HCT116 (cell line): Measurements from ENCODE around the gene CDK14. TPM values are rescaled to one million over a fixed set of nuclear protein-coding genes. Genes with fewer than 3 reads are reported as not detected.

Source experiments
- ATAC-seq: fragments of 200-7000 bp; cut with Tn5 transposase; 2 replicates; pipeline ENCODE4 v1.9.1; 2020; ENCODE audit warnings: mild to moderate bottlenecking, moderate library complexity
- BruUV-seq: library from RNA; stranded (reverse); fragments of 400-500 nt; replicated peaks from 2 replicates; lab custom pipeline; 2021; lab: Mats Ljungman, UMichigan
- CTCF ChIA-PET: fragments of 300-600 bp; sonication (Branson Sonifier 250); formaldehyde crosslinking; loops from one replicate; lab custom pipeline; 2021; ENCODE audit warnings: antibody characterized with exemption; lab: Charles Lee
- POLR2A ChIA-PET: fragments of 300-600, 350-600 bp; sonication (Branson Sonifier 250); formaldehyde crosslinking; loops from one replicate; lab custom pipeline; 2021; ENCODE audit warnings: antibody characterized with exemption; lab: Charles Lee
- RAD21 ChIA-PET, 2 experiments: fragments of 300-600 bp; sonication (Branson Sonifier 250); formaldehyde crosslinking; loops; one replicate each; lab custom pipeline; 2023; ENCODE audit warnings: low total read pairs in 2 of 2; ENCODE audit not compliant: uncharacterized antibody in 2 of 2, unreplicated experiment in 2 of 2, low non-redundant PET in 1 of 2; lab: Charles Lee
- DNase-seq: peaks from one replicate; pipeline ENCODE4 v3.0.0-alpha.2; 2010; ENCODE audit warnings: low read depth, low spot score
- H2AFZ ChIP-seq: fragments of 200-600 bp; shearing (Covaris generic), sonication (generic); 2 replicates; pipeline ENCODE4 v1.6.1; 2017; ENCODE audit warnings: low read depth, mixed run types, mixed read lengths, antibody characterized with exemption, low read length; ENCODE audit not compliant: poor library complexity, severe bottlenecking
- H3K27ac ChIP-seq: 2 replicates; pipeline ENCODE4 v1.5.1; 2012; ENCODE audit warnings: low read depth, low read length
- H3K27me3 ChIP-seq: fragments of 200-600 bp; sonication (generic); 2 replicates; pipeline ENCODE4 v1.6.1; 2016; ENCODE audit warnings: mixed run types, low read length, mixed read lengths; ENCODE audit not compliant: insufficient read depth
- H3K36me3 ChIP-seq, 2 experiments: fragments of 200-500 bp in 1 of 2; fragments of 200-600 bp in 1 of 2; sonication (Bioruptor generic) in 1 of 2; sonication (generic) in 1 of 2; 2 replicates each; pipeline versions ENCODE4 v1.5.1 to v1.6.1; 2014 to 2016; ENCODE audit warnings: low read length in 2 of 2, inconsistent platforms in 1 of 2, mixed read lengths in 1 of 2, mixed run types in 1 of 2; ENCODE audit not compliant: insufficient read depth in 2 of 2, control insufficient read depth in 1 of 2
- H3K4me1 ChIP-seq, 2 experiments: fragments of 200-600 bp in 1 of 2; sonication (generic) in 1 of 2; 2 replicates each; pipeline versions ENCODE4 v1.5.1 to v1.6.1; 2012 to 2017; ENCODE audit warnings: low read length in 2 of 2, inconsistent platforms in 1 of 2, mild to moderate bottlenecking in 1 of 2, mixed read lengths in 1 of 2, mixed run types in 1 of 2, moderate library complexity in 1 of 2; ENCODE audit not compliant: insufficient read depth in 2 of 2, control insufficient read depth in 1 of 2
- H3K4me2 ChIP-seq: fragments of 200-600 bp; sonication (generic); 2 replicates; pipeline ENCODE4 v1.6.1; 2017; ENCODE audit warnings: mixed run types, low read length, mixed read lengths
- H3K4me3 ChIP-seq, 2 experiments: fragments of 200-600 bp in 1 of 2; sonication (generic) in 1 of 2; replicated peaks in 1 of 2; 2 replicates each; pipeline ENCODE4 v1.5.1; 2011 to 2016; ENCODE audit warnings: low read length in 2 of 2, control low read depth in 1 of 2, low read depth in 1 of 2, mild to moderate bottlenecking in 1 of 2, mixed read lengths in 1 of 2, mixed run types in 1 of 2
- H3K79me2 ChIP-seq: fragments of 200-600 bp; sonication (generic); 2 replicates; pipeline ENCODE4 v1.6.1; 2017; ENCODE audit warnings: mild to moderate bottlenecking, mixed run types, low read length, moderate library complexity, mixed read lengths; ENCODE audit not compliant: insufficient read depth
- H3K9ac ChIP-seq: fragments of 200-600 bp; sonication (generic); 2 replicates; pipeline ENCODE4 v1.6.1; 2016; ENCODE audit warnings: low read length, mixed read lengths
- H3K9me2 ChIP-seq: fragments of 200-600 bp; sonication (generic), shearing (Covaris generic); 2 replicates; pipeline ENCODE4 v1.6.1; 2017; ENCODE audit warnings: mixed run types, mild to moderate bottlenecking, moderate library complexity; ENCODE audit not compliant: insufficient read depth
- H3K9me3 ChIP-seq, 2 experiments: fragments of 200-500 bp in 1 of 2; fragments of 200-600 bp in 1 of 2; sonication (Bioruptor generic) in 1 of 2; sonication (generic) in 1 of 2; 2 replicates each; pipeline ENCODE4 v1.6.1; 2014 to 2017; ENCODE audit warnings: low read length in 2 of 2, mixed read lengths in 2 of 2, inconsistent platforms in 1 of 2, low read depth in 1 of 2, mild to moderate bottlenecking in 1 of 2, mixed run types in 1 of 2, moderate library complexity in 1 of 2; ENCODE audit not compliant: control insufficient read depth in 1 of 2, insufficient read depth in 1 of 2
- H4K20me1 ChIP-seq: fragments of 200-600 bp; sonication (generic), shearing (Covaris generic); 2 replicates; pipeline ENCODE4 v1.6.1; 2017; ENCODE audit warnings: mixed run types, mild to moderate bottlenecking, moderate library complexity; ENCODE audit not compliant: insufficient read depth
- ATF3 ChIP-seq: IDR thresholded peaks from 2 replicates; pipeline ENCODE4 v1.6.1; 2012
- CBX3 ChIP-seq: IDR thresholded peaks from 2 replicates; pipeline ENCODE4 v1.6.1; 2012; ENCODE audit warnings: low read depth
- CEBPB ChIP-seq: IDR thresholded peaks from 2 replicates; pipeline ENCODE4 v1.6.1; 2012; ENCODE audit warnings: low read depth
- CTCF ChIP-seq, 3 experiments: fragments of 200-600 bp in 1 of 3; sonication (generic) in 1 of 3; IDR thresholded peaks in 2 of 3; conservative IDR thresholded peaks in 1 of 3; 2 replicates each; pipeline ENCODE4 v1.5.1; 2012 to 2017; ENCODE audit warnings: low read depth in 2 of 3, low read length in 2 of 3, antibody characterized with exemption in 1 of 3, borderline replicate concordance in 1 of 3, control low read depth in 1 of 3, mild to moderate bottlenecking in 1 of 3, mixed read lengths in 1 of 3, mixed run types in 1 of 3, moderate library complexity in 1 of 3; ENCODE audit not compliant: insufficient read depth in 1 of 3
- EGR1 ChIP-seq: IDR thresholded peaks from 2 replicates; pipeline ENCODE4 v1.6.1; 2012; ENCODE audit warnings: low read depth
- ELF1 ChIP-seq: IDR thresholded peaks from 2 replicates; pipeline ENCODE4 v1.6.1; 2012; ENCODE audit warnings: low read depth, borderline replicate concordance
- EZH2 ChIP-seq: fragments of 200-600 bp; sonication (generic); IDR thresholded peaks from 2 replicates; pipeline ENCODE4 v1.6.1; 2017; ENCODE audit warnings: antibody characterized with exemption, mixed run types
- MAX ChIP-seq: IDR thresholded peaks from 2 replicates; pipeline ENCODE4 v1.6.1; 2012
- POLR2A ChIP-seq: IDR thresholded peaks from 2 replicates; pipeline ENCODE4 v1.7.0; 2011; ENCODE audit warnings: borderline replicate concordance; ENCODE audit not compliant: insufficient read depth, insufficient read length; ENCODE audit errors: extremely low read depth
- POLR2AphosphoS5 ChIP-seq: IDR thresholded peaks from 2 replicates; pipeline ENCODE4 v1.6.1; 2011; ENCODE audit warnings: mild to moderate bottlenecking, low read depth, low read length, moderate library complexity
- RAD21 ChIP-seq: IDR thresholded peaks from 2 replicates; pipeline ENCODE4 v1.6.1; 2012; ENCODE audit warnings: low read depth, mild to moderate bottlenecking
- REST ChIP-seq: IDR thresholded peaks from 2 replicates; pipeline ENCODE4 v1.6.1; 2012; ENCODE audit warnings: low read depth
- SIN3A ChIP-seq: IDR thresholded peaks from 2 replicates; pipeline ENCODE4 v1.6.1; 2012; ENCODE audit warnings: low read depth
- SP1 ChIP-seq: IDR thresholded peaks from 2 replicates; pipeline ENCODE4 v1.6.1; 2012; ENCODE audit warnings: low read depth
- SRF ChIP-seq: IDR thresholded peaks from 2 replicates; pipeline ENCODE4 v1.6.1; 2012; ENCODE audit warnings: low read depth
- TCF7L2 ChIP-seq: IDR thresholded peaks from 2 replicates; pipeline ENCODE4 v1.7.0; 2011; ENCODE audit warnings: borderline replicate concordance, inconsistent platforms; ENCODE audit not compliant: insufficient read depth, insufficient read length; ENCODE audit errors: extremely low read depth
- ZNF274 ChIP-seq: fragments of 200-500 bp; sonication (Bioruptor generic); IDR thresholded peaks from 2 replicates; pipeline ENCODE4 v1.6.1; 2014; ENCODE audit warnings: mild to moderate bottlenecking, low read depth, low read length, inconsistent platforms
- intact Hi-C: fragments of 100-400 bp; cut with micrococcal nuclease; formaldehyde crosslinking; loops from 2 replicates; pipeline ENCODE4 v1.10.0; 2022
- total RNA-seq: library from RNA; stranded (reverse); gene quantifications from one replicate; pipeline ENCODE4 v1.2.1, GENCODE V29; 2021; ENCODE audit not compliant: unreplicated experiment

Gene CDK14
- total RNA-seq, 1 experiment from 2014 or later, result 10.2 TPM

- Histone ChIP-seq H4K20me1 (no peaks in the 10 kb centered on the region), H3K4me3 (no peak overlapping the region), H2AFZ (no peak overlapping the region), H3K9ac (no peak overlapping the region), H3K4me2 (no peak overlapping the region), H3K9me3 (no peaks in the 10 kb centered on the region), H3K27ac (no peak overlapping the region), H3K36me3 (no peaks in the 10 kb centered on the region), H3K27me3 (no peaks in the 10 kb centered on the region), H3K4me1 (no peaks in the 10 kb centered on the region), H3K79me2 (no peaks in the 10 kb centered on the region), H3K9me2 (no peaks in the 10 kb centered on the region)
- CTCF ChIA-PET, result no interaction called here
- ATAC-seq (no peak), DNase-seq (no peak)
- RAD21 ChIA-PET, result no interaction called here
- POLR2A ChIA-PET, result no interaction called here
- BruUV-seq, result no TSS peak
- intact Hi-C loops, result no loop called here
- no peak for TF ChIP-seq ATF3
- TF ChIP-seq SIN3A, result no peak
Observed at GRCh38 chr7:90721869-90722431, 125.8 kb downstream of the CDK14 start.

GRCh38 chr7:90723233-90723632 lies 127.1 kb downstream of the CDK14 start:
- H3K36me3 ChIP-seq, result no peaks in the 10 kb centered on the region
- no peaks in the 10 kb centered on the region for H3K9me2 ChIP-seq
- ChIA-PET CTCF (no interaction called here), RAD21 (no interaction called here), POLR2A (no interaction called here)
- no peak overlapping the region for H3K4me2 ChIP-seq
- ATAC-seq (no peak), DNase-seq (no peak)
- BruUV-seq, result no TSS peak
- no peaks in the 10 kb centered on the region for H3K27me3 ChIP-seq
- no peaks in the 10 kb centered on the region for H3K4me1 ChIP-seq
- intact Hi-C loops, result no loop called here
- H3K9me3 ChIP-seq, result no peaks in the 10 kb centered on the region
- H3K79me2 ChIP-seq, result no peaks in the 10 kb centered on the region
- H2AFZ ChIP-seq, result no peak overlapping the region
- no peak overlapping the region for H3K27ac ChIP-seq
- H3K4me3 ChIP-seq, result no peak overlapping the region
- no peaks in the 10 kb centered on the region for H4K20me1 ChIP-seq
- H3K9ac ChIP-seq, result no peak overlapping the region
- TF ChIP-seq CBX3 (no peak), REST (no peak), SP1 (no peak), ZNF274 (no peak), SIN3A (no peak), EZH2 (no peak), POLR2AphosphoS5 (no peak), MAX (no peak), EGR1 (no peak), TCF7L2 (no peak), CEBPB (no peak), RAD21 (no peak), POLR2A (no peak), CTCF (IDR thresholded peaks at IDR 0.05 in 2 of 3, conservative IDR thresholded peaks at IDR 0.05 in 1 of 3; ENCODE audit: borderline replicate concordance in 1 of 3, insufficient read depth in 1 of 3, low read depth in 2 of 3, low read length in 2 of 3) (no peak), SRF (no peak), ELF1 (no peak)
